Activated CD4-positive, alpha-beta T cell treated with anti-CD3 and anti-CD28 coated beads, Interleukin-2, amount 10 ng/mL, durations not matched to agents 7 days and 5 days (primary cell): ENCODE measurements around the gene ACSF2. TPM values are rescaled to one million over a fixed set of nuclear protein-coding genes. Genes with fewer than 3 reads are reported as not detected.

Experiments used
- CTCF ChIA-PET: fragments of 350-600 bp; sonication (Branson Sonifier 250); formaldehyde crosslinking; loops from one replicate; lab custom pipeline; 2021; ENCODE audit warnings: antibody characterized with exemption; lab: Charles Lee
- POLR2A ChIA-PET: fragments of 350-600 bp; sonication (Branson Sonifier 250); formaldehyde crosslinking; loops from one replicate; lab custom pipeline; 2021; ENCODE audit warnings: antibody characterized with exemption; lab: Charles Lee
- DNase-seq: peaks from one replicate; pipeline ENCODE4 v3.0.0-alpha.2; 2020
- H3K27ac Mint-ChIP-seq: one replicate; pipeline ENCODE4 v1.8.0; 2021; ENCODE audit warnings: mild to moderate bottlenecking, moderate library complexity, mixed read lengths
- H3K27me3 Mint-ChIP-seq: one replicate; pipeline ENCODE4 v1.8.0; 2021; ENCODE audit warnings: mixed read lengths
- H3K36me3 Mint-ChIP-seq: one replicate; pipeline ENCODE4 v1.8.0; 2021; ENCODE audit warnings: low read depth, mixed read lengths
- H3K4me1 Mint-ChIP-seq: one replicate; pipeline ENCODE4 v1.8.0; 2021; ENCODE audit warnings: mixed read lengths
- H3K4me3 Mint-ChIP-seq: one replicate; pipeline ENCODE4 v1.8.0; 2021; ENCODE audit warnings: mild to moderate bottlenecking, moderate library complexity, mixed read lengths
- H3K9me3 Mint-ChIP-seq: one replicate; pipeline ENCODE4 v1.8.0; 2021; ENCODE audit warnings: mixed read lengths
- total RNA-seq, 2 experiments: library from RNA; stranded (reverse); gene quantifications; one replicate each; pipeline ENCODE4 v1.2.3, GENCODE V29; 2021

ACSF2 gene
- total RNA-seq, 2 experiments from 2014 or later = 24.5 to 31.4 TPM

DNA sequence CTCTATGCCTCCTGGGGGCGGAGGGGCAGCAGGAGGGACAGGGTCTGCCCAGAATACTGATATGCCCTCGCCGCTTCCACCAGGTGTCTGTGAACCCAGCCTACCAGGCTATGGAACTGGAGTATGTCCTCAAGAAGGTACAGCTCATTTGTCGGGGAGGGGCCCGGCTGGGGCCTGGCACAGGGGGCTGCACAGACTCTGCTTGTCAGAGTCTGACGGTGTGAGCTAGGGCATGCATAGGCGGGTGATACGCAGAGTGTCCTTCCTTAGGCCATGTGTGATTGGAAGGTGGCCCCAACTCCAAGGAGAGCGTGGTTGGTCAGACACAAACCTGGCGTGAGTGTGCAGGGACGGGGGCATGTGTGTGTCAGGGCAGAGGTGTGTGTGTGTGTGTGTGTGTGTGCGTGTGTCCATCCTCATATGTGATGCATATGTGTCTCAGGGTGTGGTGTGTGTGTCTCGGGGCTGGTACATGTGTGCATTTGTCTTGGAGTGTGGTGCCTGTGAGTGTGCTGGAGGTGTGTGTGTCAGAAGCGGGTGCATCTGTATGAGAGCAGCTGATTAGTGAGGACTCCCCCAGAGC lies 35.6 kb downstream of the ACSF2 start:
- Mint-ChIP-seq H3K36me3 (no peaks in the 10 kb centered on the region), H3K4me3 (no peak overlapping the region), H3K4me1 (peaks cover 6% of the 10 kb centered on the region), H3K27ac (peak overlapping the region; percentile 6), H3K27me3 (no peaks in the 10 kb centered on the region), H3K9me3 (no peaks in the 10 kb centered on the region)
- no peak for DNase-seq
- POLR2A ChIA-PET = no interaction called here
- CTCF ChIA-PET = interaction anchor here (1.0 kb wide), 1 partner anchor 18 kb away, joined by 4 read pairs; no protein-coding TSS in a partner anchor

DNA sequence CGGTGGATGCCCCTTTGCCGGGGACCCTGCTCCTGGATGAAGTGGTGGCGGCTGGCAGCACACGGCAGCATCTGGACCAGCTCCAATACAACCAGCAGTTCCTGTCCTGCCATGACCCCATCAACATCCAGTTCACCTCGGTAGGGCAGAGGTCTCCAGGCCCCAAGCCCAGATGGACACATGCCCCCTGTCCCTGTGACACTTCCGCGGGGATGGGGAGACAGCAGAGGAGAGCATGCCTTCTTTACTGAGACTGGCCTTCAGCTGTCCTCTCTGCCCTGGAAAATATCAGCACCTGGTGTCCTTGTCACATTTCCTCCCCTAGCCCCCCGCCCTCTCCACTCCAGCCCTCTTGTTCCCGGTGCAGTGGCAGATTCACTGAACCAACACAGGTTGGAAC lies 36.4 kb downstream of the ACSF2 start:
- CTCF ChIA-PET = interaction anchor here (1.0 kb wide), 1 partner anchor 17 kb away, joined by 4 read pairs; no protein-coding TSS in a partner anchor
- peaks cover 3% of the 10 kb centered on the region for H3K27me3 Mint-ChIP-seq
- no peaks in the 10 kb centered on the region for H3K9me3 Mint-ChIP-seq
- no peak overlapping the region for H3K4me3 Mint-ChIP-seq
- H3K36me3 Mint-ChIP-seq = no peaks in the 10 kb centered on the region
- peaks cover 9% of the 10 kb centered on the region for H3K4me1 Mint-ChIP-seq
- POLR2A ChIA-PET = no interaction called here
- no peak for DNase-seq
- no peak overlapping the region for H3K27ac Mint-ChIP-seq

- ChIA-PET POLR2A (no interaction called here), CTCF (no interaction called here)
- no peaks in the 10 kb centered on the region for H3K9me3 Mint-ChIP-seq
- peaks cover 14% of the 10 kb centered on the region for H3K4me1 Mint-ChIP-seq
- peaks cover 14% of the 10 kb centered on the region for H3K27me3 Mint-ChIP-seq
- DNase-seq = no peak
- no peak overlapping the region for H3K27ac Mint-ChIP-seq
- H3K36me3 Mint-ChIP-seq = no peaks in the 10 kb centered on the region
- no peak overlapping the region for H3K4me3 Mint-ChIP-seq
Measured at GRCh38 chr17:50464121-50464520, 38.1 kb downstream of the ACSF2 start.

DNA sequence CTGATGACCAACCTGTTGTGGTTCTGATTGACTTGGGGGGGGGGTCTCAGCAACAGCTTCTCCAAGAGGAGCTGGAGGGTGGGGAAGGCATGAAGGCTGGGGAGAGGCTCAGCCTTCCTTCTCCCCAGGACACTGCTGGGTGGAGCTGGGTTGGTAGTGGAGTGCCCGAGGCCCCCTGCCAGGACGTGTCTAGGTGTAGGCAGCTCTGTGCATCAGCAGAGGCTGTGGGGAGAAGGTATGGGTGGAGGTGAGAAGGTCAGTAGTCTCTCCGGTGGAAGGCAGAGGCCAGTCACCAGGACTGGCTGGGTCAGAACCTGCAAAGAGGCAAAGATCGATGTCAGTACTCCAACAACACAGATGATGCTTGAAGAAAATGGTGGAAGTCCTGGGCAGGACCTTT lies 38.7 kb downstream of the ACSF2 start:
- CTCF ChIA-PET = no interaction called here
- no peak for DNase-seq
- no peaks in the 10 kb centered on the region for H3K36me3 Mint-ChIP-seq
- H3K9me3 Mint-ChIP-seq = no peaks in the 10 kb centered on the region
- H3K4me1 Mint-ChIP-seq = peaks cover 14% of the 10 kb centered on the region
- no peak overlapping the region for H3K4me3 Mint-ChIP-seq
- no peak overlapping the region for H3K27ac Mint-ChIP-seq
- POLR2A ChIA-PET = no interaction called here
- H3K27me3 Mint-ChIP-seq = peaks cover 14% of the 10 kb centered on the region

GRCh38 chr17:50465171-50465570 lies 39.2 kb downstream of the ACSF2 start:
- peaks cover 14% of the 10 kb centered on the region for H3K27me3 Mint-ChIP-seq
- no peak overlapping the region for H3K27ac Mint-ChIP-seq
- CTCF ChIA-PET = no interaction called here
- POLR2A ChIA-PET = no interaction called here
- H3K4me3 Mint-ChIP-seq = no peak overlapping the region
- H3K9me3 Mint-ChIP-seq = no peaks in the 10 kb centered on the region
- DNase-seq = no peak
- peaks cover 14% of the 10 kb centered on the region for H3K4me1 Mint-ChIP-seq
- no peaks in the 10 kb centered on the region for H3K36me3 Mint-ChIP-seq

GRCh38 chr17:50465635-50466034 lies 39.6 kb downstream of the ACSF2 start:
- ChIA-PET CTCF (no interaction called here), POLR2A (no interaction called here)
- Mint-ChIP-seq H3K4me1 (peaks cover 14% of the 10 kb centered on the region), H3K4me3 (no peak overlapping the region), H3K36me3 (no peaks in the 10 kb centered on the region), H3K27ac (no peak overlapping the region), H3K27me3 (peaks cover 14% of the 10 kb centered on the region), H3K9me3 (no peaks in the 10 kb centered on the region)
- DNase-seq = no peak

DNA sequence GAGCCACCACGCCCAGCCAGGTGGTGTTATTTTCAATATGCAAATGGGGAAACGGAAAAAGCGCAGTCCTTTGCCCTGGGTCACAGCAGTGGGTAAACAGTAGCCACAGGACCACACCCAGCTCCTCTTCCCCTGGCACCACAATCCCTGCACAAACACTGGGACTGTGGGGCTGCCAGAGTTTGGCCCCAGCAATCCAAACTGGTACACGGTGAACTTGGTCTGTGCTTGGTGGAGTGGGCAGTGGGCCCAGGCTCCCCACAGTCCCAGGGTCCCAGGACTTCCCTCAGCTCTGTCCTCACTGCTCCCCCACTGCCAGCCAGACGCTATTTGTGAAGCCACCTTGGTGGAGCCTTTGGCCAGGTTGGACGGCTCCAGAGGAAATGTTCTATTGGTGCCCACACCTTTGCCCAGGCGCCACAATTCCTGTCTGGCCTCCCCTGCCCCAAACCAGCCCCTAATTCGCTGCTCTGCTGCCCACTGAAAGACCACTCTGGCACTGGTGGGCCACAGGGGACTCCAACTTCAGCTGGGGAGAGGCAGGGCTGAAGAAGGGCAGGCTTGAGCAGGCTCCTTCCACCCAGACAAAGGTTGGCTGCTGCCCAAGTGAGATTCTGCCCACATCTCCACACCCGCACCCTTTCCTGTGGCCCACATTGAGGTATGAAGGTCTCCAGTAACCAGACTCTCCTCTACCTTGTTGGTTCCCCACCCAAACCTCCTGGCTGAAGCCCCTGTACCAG lies 40.5 kb downstream of the ACSF2 start:
- peaks cover 14% of the 10 kb centered on the region for H3K27me3 Mint-ChIP-seq
- POLR2A ChIA-PET = no interaction called here
- CTCF ChIA-PET = no interaction called here

DNA sequence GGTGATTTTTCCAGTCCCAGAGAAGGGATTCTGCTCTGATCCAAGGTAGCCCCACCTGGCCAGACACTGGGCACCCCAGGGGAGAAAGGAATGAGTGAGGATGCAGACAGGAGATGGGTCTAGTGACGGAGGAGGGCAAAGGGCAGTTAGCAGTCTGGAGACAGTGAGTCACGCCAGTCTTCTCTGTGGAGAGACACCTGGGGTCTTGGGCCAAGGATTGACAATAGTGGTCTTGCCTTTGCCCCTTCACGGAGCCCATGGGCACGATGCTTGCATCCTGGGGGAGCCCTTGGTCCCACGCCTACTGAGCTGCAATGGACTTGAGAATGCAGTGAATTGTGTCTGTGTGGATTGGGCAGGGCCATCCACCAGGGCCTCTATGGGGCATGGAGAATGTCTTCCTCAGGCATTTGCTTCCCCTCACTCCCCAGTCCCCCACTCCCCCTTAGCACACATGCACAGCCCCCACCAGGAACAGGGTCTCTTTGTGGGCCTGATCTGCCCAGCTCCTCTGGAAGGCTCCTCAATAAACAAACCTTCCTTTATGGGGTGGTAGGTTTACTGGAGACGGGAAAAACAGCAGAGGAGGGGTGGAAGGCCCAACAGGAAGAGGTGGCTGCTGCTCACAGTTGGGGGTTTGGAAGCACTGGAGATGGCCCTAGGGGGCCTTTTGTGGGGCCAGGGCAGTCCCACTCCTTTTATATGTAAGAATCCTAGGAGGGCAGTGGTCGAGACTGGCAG lies 41.3 kb downstream of the ACSF2 start:
- H3K27me3 Mint-ChIP-seq = peaks cover 14% of the 10 kb centered on the region
- H3K9me3 Mint-ChIP-seq = no peaks in the 10 kb centered on the region
- H3K36me3 Mint-ChIP-seq = no peaks in the 10 kb centered on the region
- ChIA-PET CTCF (interaction anchor here (0.9 to 1.3 kb wide), 2 partner anchors 10 to 21 kb away, joined by 3 read pairs; no protein-coding TSS in a partner anchor), POLR2A (no interaction called here)
- H3K4me1 Mint-ChIP-seq = peaks cover 18% of the 10 kb centered on the region
- no peak overlapping the region for H3K27ac Mint-ChIP-seq
- no peak for DNase-seq
- H3K4me3 Mint-ChIP-seq = no peak overlapping the region

More for the DNA sequence above, 40.5 kb downstream of the ACSF2 start:
- no peak for DNase-seq
- no peaks in the 10 kb centered on the region for H3K36me3 Mint-ChIP-seq
- H3K4me3 Mint-ChIP-seq = no peak overlapping the region
- peaks cover 18% of the 10 kb centered on the region for H3K4me1 Mint-ChIP-seq
- no peak overlapping the region for H3K27ac Mint-ChIP-seq
- H3K9me3 Mint-ChIP-seq = no peaks in the 10 kb centered on the region

GRCh38 chr17:50467855-50468303 lies 41.9 kb downstream of the ACSF2 start:
- DNase-seq = no peak
- ChIA-PET POLR2A (no interaction called here), CTCF (interaction anchor here (0.7 to 1.3 kb wide), 3 partner anchors 11 to 20 kb away, joined by 3 read pairs; no protein-coding TSS in a partner anchor)
- H3K27me3 Mint-ChIP-seq = peaks cover 14% of the 10 kb centered on the region
- no peak overlapping the region for H3K4me3 Mint-ChIP-seq
- no peaks in the 10 kb centered on the region for H3K36me3 Mint-ChIP-seq
- no peaks in the 10 kb centered on the region for H3K9me3 Mint-ChIP-seq
- peaks cover 18% of the 10 kb centered on the region for H3K4me1 Mint-ChIP-seq
- H3K27ac Mint-ChIP-seq = no peak overlapping the region

GRCh38 chr17:50468304-50469207 lies 42.5 kb downstream of the ACSF2 start, which contains the start of gene CHAD:
Gene CHAD, minus strand, starts transcription at chr17:50468880. Its CDS starts 67 bp downstream, at chr17:50468813.
- Mint-ChIP-seq H3K27ac (no peak within 1 kb of the TSS), H3K4me1 (peaks cover 18% of the 10 kb centered on the region), H3K4me3 (no peak within 1 kb of the TSS), H3K36me3 (no peaks in the 10 kb centered on the region), H3K9me3 (no peaks in the 10 kb centered on the region), H3K27me3 (peaks cover 14% of the 10 kb centered on the region)
- DNase-seq = no peak
- ChIA-PET CTCF (interaction anchor here (0.7 to 1.3 kb wide), 3 partner anchors 11 to 19 kb away, joined by 3 read pairs; no protein-coding TSS in a partner anchor), POLR2A (no interaction called here)

DNA sequence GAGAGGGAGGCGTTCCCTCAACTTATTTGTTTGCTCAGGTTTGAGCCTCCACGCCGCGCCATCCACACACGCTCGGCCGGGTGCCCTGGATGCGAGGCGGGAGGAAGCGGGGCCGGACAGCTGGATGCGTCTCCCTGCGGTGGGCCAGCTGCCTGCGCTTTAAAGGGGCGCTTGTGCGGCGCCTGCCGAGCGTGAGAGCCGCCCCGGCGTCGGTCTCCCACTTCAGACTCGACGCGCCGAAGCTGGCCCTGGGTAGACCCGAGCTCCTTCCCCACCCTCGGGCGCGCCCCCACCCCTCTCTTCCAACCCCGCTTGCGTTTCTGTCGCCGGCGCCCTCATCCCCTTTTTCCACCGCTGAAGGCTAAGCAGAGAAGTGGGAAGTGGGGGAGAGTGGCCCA lies 43.2 kb downstream of the ACSF2 start:
- CTCF ChIA-PET = interaction anchor here (1.0 kb wide), 1 partner anchor 9 kb away, joined by 3 read pairs; the partner anchor contains the start of gene RSAD1
- no peak overlapping the region for H3K27ac Mint-ChIP-seq
- POLR2A ChIA-PET = no interaction called here
- peaks cover 14% of the 10 kb centered on the region for H3K27me3 Mint-ChIP-seq
- H3K9me3 Mint-ChIP-seq = no peaks in the 10 kb centered on the region
- no peak for DNase-seq
- H3K4me3 Mint-ChIP-seq = no peak overlapping the region
- H3K4me1 Mint-ChIP-seq = peaks cover 18% of the 10 kb centered on the region
- H3K36me3 Mint-ChIP-seq = no peaks in the 10 kb centered on the region
